ENCODE measurements around the gene ARHGEF25.

DNA sequence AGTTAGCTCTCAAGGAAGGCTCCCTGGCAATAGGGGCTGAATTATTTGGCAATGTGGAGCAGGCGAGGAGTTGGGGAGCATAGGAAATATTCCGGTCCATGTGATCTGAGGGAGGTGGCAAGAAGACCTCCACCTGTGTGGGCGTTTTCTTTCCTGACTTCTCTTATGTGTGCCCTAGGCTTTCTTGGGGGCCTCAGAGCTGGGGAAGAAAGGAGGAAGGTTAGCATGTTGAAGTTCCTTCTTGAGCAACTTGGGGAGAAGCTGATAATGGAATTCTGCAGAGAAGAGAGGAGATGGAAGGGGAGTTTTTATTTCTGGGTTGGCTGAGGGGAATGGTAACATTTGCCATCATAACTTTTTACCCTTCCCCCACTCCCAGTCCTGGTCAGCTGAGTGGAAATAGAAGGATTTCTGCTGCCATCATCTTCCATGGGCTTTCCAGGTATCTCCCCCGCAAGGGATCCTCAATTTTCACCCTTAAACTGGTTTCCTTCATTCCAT lies 5.4 kb upstream of the ARHGEF25 start:
- TF ChIP-seq POLR2A (IDR thresholded peaks at IDR 0.05; ENCODE audit: low read depth, low read length), result no peak
- TF ChIP-seq, protein P1, sequence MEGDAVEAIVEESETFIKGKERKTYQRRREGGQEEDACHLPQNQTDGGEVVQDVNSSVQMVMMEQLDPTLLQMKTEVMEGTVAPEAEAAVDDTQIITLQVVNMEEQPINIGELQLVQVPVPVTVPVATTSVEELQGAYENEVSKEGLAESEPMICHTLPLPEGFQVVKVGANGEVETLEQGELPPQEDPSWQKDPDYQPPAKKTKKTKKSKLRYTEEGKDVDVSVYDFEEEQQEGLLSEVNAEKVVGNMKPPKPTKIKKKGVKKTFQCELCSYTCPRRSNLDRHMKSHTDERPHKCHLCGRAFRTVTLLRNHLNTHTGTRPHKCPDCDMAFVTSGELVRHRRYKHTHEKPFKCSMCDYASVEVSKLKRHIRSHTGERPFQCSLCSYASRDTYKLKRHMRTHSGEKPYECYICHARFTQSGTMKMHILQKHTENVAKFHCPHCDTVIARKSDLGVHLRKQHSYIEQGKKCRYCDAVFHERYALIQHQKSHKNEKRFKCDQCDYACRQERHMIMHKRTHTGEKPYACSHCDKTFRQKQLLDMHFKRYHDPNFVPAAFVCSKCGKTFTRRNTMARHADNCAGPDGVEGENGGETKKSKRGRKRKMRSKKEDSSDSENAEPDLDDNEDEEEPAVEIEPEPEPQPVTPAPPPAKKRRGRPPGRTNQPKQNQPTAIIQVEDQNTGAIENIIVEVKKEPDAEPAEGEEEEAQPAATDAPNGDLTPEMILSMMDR (conservative IDR thresholded peaks at IDR 0.05; ENCODE audit: low read depth, low read length), result no peak
- no peak for TF ChIP-seq RCOR1 (IDR thresholded peaks at IDR 0.05; ENCODE audit: insufficient replicate concordance, low read length)
- TF ChIP-seq MAFK (IDR thresholded peaks at IDR 0.05; ENCODE audit: low read depth, low read length), result no peak
- TF ChIP-seq FOS (IDR thresholded peaks at IDR 0.05; ENCODE audit: low read depth, low read length), result no peak
- TF ChIP-seq MAZ (IDR thresholded peaks at IDR 0.05; ENCODE audit: borderline replicate concordance, low read depth, low read length), result no peak

Data from IMR-90 (cell line).